ENCODE measurements around the gene MIPEP.

- no peak for TF ChIP-seq TAF1 (IDR thresholded peaks at IDR 0.05; ENCODE audit: borderline replicate concordance, low read depth, low read length)
- no peak for TF ChIP-seq POLR2A (IDR thresholded peaks at IDR 0.05; ENCODE audit: low read depth, low read length)
- no peak for TF ChIP-seq POLR2AphosphoS5 (IDR thresholded peaks at IDR 0.05; ENCODE audit: low read depth, low read length)
Observed at GRCh38 chr13:23705583-23705982, 183.6 kb downstream of the MIPEP start.

Data from GM12892 (cell line).